Stomach (tissue), 9 donors: Measurements from ENCODE around the gene PRDM5. TPM values are rescaled to one million over a fixed set of nuclear protein-coding genes. Genes with fewer than 3 reads are reported as not detected.

Experiments used
- DNase-seq, 2 donors: peaks; one replicate each; pipeline versions ENCODE4 v3.0.0 to v3.0.0-alpha.2; 2013 to 2019
- H3K27ac ChIP-seq, 5 donors: fragments of 200-600 bp in 4 of 5; sonication (generic) in 4 of 5; one replicate each; pipeline ENCODE4 v1.5.1; 2013 to 2019; ENCODE audit warnings: mild to moderate bottlenecking in 1 of 5, moderate library complexity in 1 of 5
- H3K27me3 ChIP-seq, 3 donors: fragments of 200-600 bp; sonication (generic); one replicate each; pipeline ENCODE4 v1.5.1; 2017 to 2019; ENCODE audit warnings: mixed run types in 1 of 3
- H3K36me3 ChIP-seq, 4 donors: fragments of 200-600 bp; sonication (generic); 1 replicate in 3 of 4; 2 replicates in 1 of 4; pipeline ENCODE4 v1.5.1; 2016 to 2019
- H3K4me1 ChIP-seq, 4 donors: fragments of 200-600 bp; sonication (generic); one replicate each; pipeline ENCODE4 v1.5.1; 2016 to 2019
- H3K4me3 ChIP-seq, 4 donors: fragments of 200-600 bp; sonication (generic) in 3 of 4; one replicate each; pipeline ENCODE4 v1.5.1; 2016 to 2019; ENCODE audit warnings: mild to moderate bottlenecking in 1 of 4
- H3K9me3 ChIP-seq, 4 donors: fragments of 200-600 bp; sonication (generic); one replicate each; pipeline ENCODE4 v1.5.1; 2016 to 2019
- EP300 ChIP-seq: sonication (generic); formaldehyde crosslinking; IDR thresholded peaks from one replicate; pipeline ENCODE4 v1.6.1; 2017; ENCODE audit warnings: antibody characterized with exemption
- POLR2A ChIP-seq, 4 donors: fragments of 450-650 bp; IDR thresholded peaks; one replicate each; pipeline ENCODE4 v1.6.1; 2016; ENCODE audit warnings: antibody characterized with exemption in 4 of 4, control low read depth in 2 of 4, mild to moderate bottlenecking in 1 of 4, moderate library complexity in 1 of 4
- POLR2AphosphoS5 ChIP-seq, 3 donors: sonication (generic); formaldehyde crosslinking; IDR thresholded peaks; one replicate each; pipeline ENCODE4 v1.6.1; 2016; ENCODE audit warnings: antibody characterized with exemption in 3 of 3
- WGBS, 5 donors: extraction: QIAGEN DNeasy Blood & Tissue Kit in 3 of 5; methylation state at CpG; one replicate each; pipeline versions ENCODE4 v1.1.5 to v1.1.7; 2013 to 2018; 5-methylcytosine and 5-hydroxymethylcytosine counted together
- intact Hi-C: fragments of 100-400 bp; cut with DNase I; formaldehyde crosslinking; loops from one replicate; pipeline ENCODE4 v1.15.1; 2023; ENCODE audit warnings: low total_unique reads
- polyA plus RNA-seq, 3 donors: library from polyadenylated mRNA; stranded (reverse); fragments of 200-250 nt; gene quantifications; one replicate each; pipeline ENCODE4 v1.2.3, GENCODE V29; 2013
- total RNA-seq, 5 donors: library from RNA; depleted of rRNA; stranded (reverse); fragments of >200 nt; gene quantifications; one replicate each; pipeline versions ENCODE4 v1.1.0 to v1.2.3, GENCODE V29; 2014 to 2016
- TF ChIP-seq, protein P1 (sequence below), 7 experiments: fragments of 450-650 bp in 4 of 7; fragments of 200-600 bp in 3 of 7; sonication (generic) in 3 of 7; IDR thresholded peaks; one replicate each; pipeline ENCODE4 v1.5.1; 2016 to 2019; ENCODE audit warnings: antibody characterized with exemption in 7 of 7, control low read depth in 2 of 7, mild to moderate bottlenecking in 1 of 7
- donor health status: healthy with polysubstance abuse.
- donor health status: Bipolar disorder and iron deficiency.
- donor health status: healthy.

The PRDM5 gene
- total and polyA plus RNA-seq, 8 donors: 1.5 to 64.7 (median 10.7) TPM

- TF ChIP-seq, protein P1, sequence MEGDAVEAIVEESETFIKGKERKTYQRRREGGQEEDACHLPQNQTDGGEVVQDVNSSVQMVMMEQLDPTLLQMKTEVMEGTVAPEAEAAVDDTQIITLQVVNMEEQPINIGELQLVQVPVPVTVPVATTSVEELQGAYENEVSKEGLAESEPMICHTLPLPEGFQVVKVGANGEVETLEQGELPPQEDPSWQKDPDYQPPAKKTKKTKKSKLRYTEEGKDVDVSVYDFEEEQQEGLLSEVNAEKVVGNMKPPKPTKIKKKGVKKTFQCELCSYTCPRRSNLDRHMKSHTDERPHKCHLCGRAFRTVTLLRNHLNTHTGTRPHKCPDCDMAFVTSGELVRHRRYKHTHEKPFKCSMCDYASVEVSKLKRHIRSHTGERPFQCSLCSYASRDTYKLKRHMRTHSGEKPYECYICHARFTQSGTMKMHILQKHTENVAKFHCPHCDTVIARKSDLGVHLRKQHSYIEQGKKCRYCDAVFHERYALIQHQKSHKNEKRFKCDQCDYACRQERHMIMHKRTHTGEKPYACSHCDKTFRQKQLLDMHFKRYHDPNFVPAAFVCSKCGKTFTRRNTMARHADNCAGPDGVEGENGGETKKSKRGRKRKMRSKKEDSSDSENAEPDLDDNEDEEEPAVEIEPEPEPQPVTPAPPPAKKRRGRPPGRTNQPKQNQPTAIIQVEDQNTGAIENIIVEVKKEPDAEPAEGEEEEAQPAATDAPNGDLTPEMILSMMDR (IDR thresholded peaks at IDR 0.05): no peak
- no peak for TF ChIP-seq POLR2AphosphoS5 (IDR thresholded peaks at IDR 0.05)
- TF ChIP-seq POLR2A (IDR thresholded peaks at IDR 0.05): no peak
- no peak for TF ChIP-seq EP300
- Histone ChIP-seq H3K9me3 (no peaks in the 10 kb centered on the region), H3K4me1 (no peaks in the 10 kb centered on the region), H3K27me3 (no peaks in the 10 kb centered on the region), H3K4me3 (no peak overlapping the region), H3K27ac (no peak overlapping the region), H3K36me3 (no peaks in the 10 kb centered on the region)
- WGBS, 5 donors: 76 to 90% (median 80%) methylated on average over 2 of the region's 2 CpGs
- intact Hi-C loops: no loop called here
- no peak for DNase-seq
Observed at GRCh38 chr4:120940547-120940946, 18.0 kb upstream of the PRDM5 start.

DNA sequence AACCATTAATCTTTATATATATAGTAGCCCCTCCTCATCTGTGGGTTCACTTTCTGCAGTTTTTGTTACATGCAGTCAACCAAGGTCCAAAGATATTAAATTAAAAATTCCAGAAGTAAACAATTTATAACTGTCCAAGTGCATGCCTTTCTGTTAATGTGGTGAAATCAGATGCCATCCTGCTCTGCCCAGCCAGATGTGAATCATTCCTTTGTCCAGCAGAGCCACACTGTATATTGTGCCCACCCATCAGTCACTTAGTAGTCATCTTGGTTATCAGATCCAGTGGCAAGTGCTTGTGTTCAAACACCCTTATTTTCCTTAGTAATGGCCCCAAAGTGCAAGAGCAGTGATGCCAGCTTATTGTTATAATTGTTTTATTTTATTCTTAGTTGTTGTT, 17.2 kb upstream of the PRDM5 start:
- Histone ChIP-seq H3K27me3 (no peaks in the 10 kb centered on the region), H3K4me1 (no peaks in the 10 kb centered on the region), H3K9me3 (no peaks in the 10 kb centered on the region), H3K27ac (no peak overlapping the region), H3K36me3 (no peaks in the 10 kb centered on the region), H3K4me3 (no peak overlapping the region)
- intact Hi-C loops: no loop called here
- no peak for DNase-seq
- TF ChIP-seq, protein P1 (IDR thresholded peaks at IDR 0.05): no peak
- TF ChIP-seq POLR2AphosphoS5 (IDR thresholded peaks at IDR 0.05): no peak
- no peak for TF ChIP-seq POLR2A (IDR thresholded peaks at IDR 0.05)
- no peak for TF ChIP-seq EP300

DNA sequence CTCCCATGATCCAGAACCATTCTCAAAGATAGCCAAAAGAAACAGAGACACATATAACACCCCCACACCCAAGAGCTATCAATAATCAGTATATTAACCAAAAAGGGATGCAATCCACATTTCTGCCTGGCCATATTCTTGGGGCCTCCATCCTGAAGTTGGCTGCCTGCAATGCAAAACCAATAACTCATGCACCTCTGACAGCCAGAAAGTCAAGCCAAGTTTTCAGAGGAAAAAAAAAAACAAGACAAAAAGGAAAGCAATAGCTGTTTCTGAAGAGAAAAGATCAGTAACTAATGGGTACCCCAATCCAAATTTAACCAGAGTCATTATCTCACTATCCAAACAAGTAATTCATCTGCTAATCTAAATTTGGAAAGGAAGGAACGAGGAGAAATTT, 7.3 kb upstream of the PRDM5 start:
- DNase-seq: no peak
- Histone ChIP-seq H3K27me3 (no peaks in the 10 kb centered on the region), H3K4me3 (no peak overlapping the region), H3K36me3 (no peaks in the 10 kb centered on the region), H3K4me1 (no peaks in the 10 kb centered on the region), H3K27ac (no peak overlapping the region), H3K9me3 (no peaks in the 10 kb centered on the region)
- TF ChIP-seq, protein P1 (IDR thresholded peaks at IDR 0.05): no peak
- TF ChIP-seq POLR2AphosphoS5 (IDR thresholded peaks at IDR 0.05): no peak
- TF ChIP-seq EP300: no peak
- intact Hi-C loops: no loop called here
- WGBS, 5 donors: 15 to 57% (median 45%) methylated on average over 1 of the region's 1 CpG

DNA sequence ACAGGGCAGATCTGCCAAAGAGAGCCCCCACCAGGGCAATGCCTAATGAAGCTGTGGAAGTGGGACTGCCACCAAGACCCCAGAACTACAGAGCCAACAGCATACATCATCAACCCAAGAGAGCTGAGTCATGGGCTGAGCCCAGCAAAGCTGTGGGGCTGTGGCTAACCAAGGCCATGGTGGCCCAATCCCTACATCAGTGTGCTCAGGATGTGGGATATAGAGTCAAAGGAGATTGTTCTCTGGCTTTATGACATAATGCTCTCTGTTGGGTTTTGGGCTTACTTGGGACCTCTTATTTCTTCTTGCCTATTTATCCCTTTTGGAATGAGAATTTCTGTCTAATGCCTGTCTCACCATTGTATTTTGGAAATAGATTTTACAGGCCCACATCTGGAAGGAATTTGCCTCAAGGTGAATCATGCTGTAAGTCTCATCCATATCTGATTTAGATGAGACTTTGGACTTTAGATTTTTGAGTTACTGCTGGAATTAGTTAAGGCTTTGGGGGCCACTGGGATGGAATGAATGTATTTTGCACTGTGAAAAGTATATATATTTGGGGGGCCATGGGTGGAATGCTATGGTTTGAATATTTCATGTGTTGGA, 5.4 kb upstream of the PRDM5 start:
- peaks cover 0 to 7% (median 4%) of the 10 kb centered on the region in 4 donors for H3K4me1 ChIP-seq

More for the DNA sequence above, 5.4 kb upstream of the PRDM5 start:
- Histone ChIP-seq H3K36me3 (no peaks in the 10 kb centered on the region), H3K9me3 (no peaks in the 10 kb centered on the region), H3K27ac (no peak overlapping the region), H3K4me3 (no peak overlapping the region), H3K27me3 (peaks cover 0 to 1% (median 0%) of the 10 kb centered on the region in 3 donors)
- intact Hi-C loops: no loop called here
- DNase-seq: no peak
- TF ChIP-seq, protein P1 (IDR thresholded peaks at IDR 0.05): no peak
- no peak for TF ChIP-seq POLR2A (IDR thresholded peaks at IDR 0.05)
- TF ChIP-seq EP300: no peak
- no peak for TF ChIP-seq POLR2AphosphoS5 (IDR thresholded peaks at IDR 0.05)
